ENCODE results near the gene COL28A1.

- TF ChIP-seq POLR2AphosphoS5 (IDR thresholded peaks at IDR 0.05) (no peak), CTCF (IDR thresholded peaks at IDR 0.05) (no peak), POLR2A (IDR thresholded peaks at IDR 0.05) (no peak)
Observed at GRCh38 chr7:7516662-7517061, 19.0 kb downstream of the COL28A1 start.
